ENCODE measurements around the gene SLC7A6OS.

Gene SLC7A6OS

GRCh38 chr16:68259007-68259825 lies 51.5 kb downstream of the SLC7A6OS start (continued):
- TF ChIP-seq, protein P1, sequence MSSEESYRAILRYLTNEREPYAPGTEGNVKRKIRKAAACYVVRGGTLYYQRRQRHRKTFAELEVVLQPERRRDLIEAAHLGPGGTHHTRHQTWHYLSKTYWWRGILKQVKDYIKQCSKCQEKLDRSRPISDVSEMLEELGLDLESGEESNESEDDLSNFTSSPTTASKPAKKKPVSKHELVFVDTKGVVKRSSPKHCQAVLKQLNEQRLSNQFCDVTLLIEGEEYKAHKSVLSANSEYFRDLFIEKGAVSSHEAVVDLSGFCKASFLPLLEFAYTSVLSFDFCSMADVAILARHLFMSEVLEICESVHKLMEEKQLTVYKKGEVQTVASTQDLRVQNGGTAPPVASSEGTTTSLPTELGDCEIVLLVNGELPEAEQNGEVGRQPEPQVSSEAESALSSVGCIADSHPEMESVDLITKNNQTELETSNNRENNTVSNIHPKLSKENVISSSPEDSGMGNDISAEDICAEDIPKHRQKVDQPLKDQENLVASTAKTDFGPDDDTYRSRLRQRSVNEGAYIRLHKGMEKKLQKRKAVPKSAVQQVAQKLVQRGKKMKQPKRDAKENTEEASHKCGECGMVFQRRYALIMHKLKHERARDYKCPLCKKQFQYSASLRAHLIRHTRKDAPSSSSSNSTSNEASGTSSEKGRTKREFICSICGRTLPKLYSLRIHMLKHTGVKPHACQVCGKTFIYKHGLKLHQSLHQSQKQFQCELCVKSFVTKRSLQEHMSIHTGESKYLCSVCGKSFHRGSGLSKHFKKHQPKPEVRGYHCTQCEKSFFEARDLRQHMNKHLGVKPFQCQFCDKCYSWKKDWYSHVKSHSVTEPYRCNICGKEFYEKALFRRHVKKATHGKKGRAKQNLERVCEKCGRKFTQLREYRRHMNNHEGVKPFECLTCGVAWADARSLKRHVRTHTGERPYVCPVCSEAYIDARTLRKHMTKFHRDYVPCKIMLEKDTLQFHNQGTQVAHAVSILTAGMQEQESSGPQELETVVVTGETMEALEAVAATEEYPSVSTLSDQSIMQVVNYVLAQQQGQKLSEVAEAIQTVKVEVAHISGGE (tag by site-specific recombination; conservative IDR thresholded peaks at IDR 0.05; ENCODE audit: low read depth), result no peak
- no peak for TF ChIP-seq ZFP41 (tag by site-specific recombination; IDR thresholded peaks at IDR 0.05; ENCODE audit: borderline replicate concordance)
- TF ChIP-seq, protein P2, sequence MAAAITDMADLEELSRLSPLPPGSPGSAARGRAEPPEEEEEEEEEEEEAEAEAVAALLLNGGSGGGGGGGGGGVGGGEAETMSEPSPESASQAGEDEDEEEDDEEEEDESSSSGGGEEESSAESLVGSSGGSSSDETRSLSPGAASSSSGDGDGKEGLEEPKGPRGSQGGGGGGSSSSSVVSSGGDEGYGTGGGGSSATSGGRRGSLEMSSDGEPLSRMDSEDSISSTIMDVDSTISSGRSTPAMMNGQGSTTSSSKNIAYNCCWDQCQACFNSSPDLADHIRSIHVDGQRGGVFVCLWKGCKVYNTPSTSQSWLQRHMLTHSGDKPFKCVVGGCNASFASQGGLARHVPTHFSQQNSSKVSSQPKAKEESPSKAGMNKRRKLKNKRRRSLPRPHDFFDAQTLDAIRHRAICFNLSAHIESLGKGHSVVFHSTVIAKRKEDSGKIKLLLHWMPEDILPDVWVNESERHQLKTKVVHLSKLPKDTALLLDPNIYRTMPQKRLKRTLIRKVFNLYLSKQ (tag by site-specific recombination; IDR thresholded peaks at IDR 0.05; ENCODE audit: borderline replicate concordance), result no peak
- no peak for TF ChIP-seq ZNF623 (tag by site-specific recombination; IDR thresholded peaks at IDR 0.05)
- no peak for TF ChIP-seq FEZF1 (tag by site-specific recombination; IDR thresholded peaks at IDR 0.05)

DNA sequence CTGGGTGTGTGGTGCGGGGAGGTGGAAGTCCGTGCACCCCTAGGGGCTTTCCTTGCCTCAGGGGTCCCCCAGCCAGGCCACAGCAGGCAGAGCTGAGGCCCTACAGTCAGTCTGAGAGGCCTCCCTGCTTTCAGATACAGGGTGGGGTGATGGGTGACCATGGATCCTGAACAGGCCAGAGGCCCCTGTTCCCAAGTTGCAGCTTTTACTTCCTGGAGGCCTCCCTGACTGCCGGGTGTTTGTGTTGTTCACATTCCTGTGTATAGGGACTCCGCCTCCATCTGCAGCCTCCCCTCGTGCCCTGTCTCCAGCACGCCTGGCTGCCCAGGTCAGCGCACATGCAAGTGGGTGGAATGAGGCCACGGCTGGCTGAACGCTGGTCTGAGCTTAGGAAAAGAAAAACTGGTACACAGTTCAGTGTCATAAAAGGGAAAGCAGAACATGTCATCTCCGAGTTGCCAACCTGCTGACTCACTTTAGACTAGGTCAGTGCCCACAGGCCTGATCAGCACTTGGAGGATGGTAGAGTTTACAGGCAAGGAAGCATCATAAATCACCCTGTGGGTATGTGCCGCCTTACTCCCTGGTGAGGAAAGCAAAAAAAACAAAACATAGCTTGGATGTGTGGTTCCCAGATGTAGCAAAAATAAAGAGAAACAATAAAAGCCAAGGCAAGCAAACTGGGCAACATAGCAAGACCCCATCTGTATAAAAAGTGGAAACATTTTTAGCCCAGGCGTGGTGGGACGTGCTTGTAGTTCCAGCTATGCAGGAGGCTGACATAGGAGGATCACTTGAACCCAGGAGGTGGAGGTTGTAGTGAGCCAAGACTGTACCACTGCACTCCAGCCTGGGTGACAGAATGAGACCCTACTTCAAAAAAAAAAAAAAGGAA lies 52.6 kb downstream of the SLC7A6OS start:
- CTCF ChIA-PET, result interaction anchor here (0.6 to 8.2 kb wide), 6 partner anchors 45 to 566 kb away, joined by 3 to 151 read pairs (median 3); no protein-coding TSS in a partner anchor
- peaks cover 0 to 55% of the 10 kb centered on the region in 2 experiments; a peak in 2 of 3 replicates for H3K36me3 ChIP-seq (ENCODE audit: control insufficient read depth in 2 of 2, insufficient read depth in 1 of 2, low read length in 2 of 2)
- no peak overlapping the region for H3K4me3 ChIP-seq (ENCODE audit: low read depth, low read length)
- TF ChIP-seq, protein P3, sequence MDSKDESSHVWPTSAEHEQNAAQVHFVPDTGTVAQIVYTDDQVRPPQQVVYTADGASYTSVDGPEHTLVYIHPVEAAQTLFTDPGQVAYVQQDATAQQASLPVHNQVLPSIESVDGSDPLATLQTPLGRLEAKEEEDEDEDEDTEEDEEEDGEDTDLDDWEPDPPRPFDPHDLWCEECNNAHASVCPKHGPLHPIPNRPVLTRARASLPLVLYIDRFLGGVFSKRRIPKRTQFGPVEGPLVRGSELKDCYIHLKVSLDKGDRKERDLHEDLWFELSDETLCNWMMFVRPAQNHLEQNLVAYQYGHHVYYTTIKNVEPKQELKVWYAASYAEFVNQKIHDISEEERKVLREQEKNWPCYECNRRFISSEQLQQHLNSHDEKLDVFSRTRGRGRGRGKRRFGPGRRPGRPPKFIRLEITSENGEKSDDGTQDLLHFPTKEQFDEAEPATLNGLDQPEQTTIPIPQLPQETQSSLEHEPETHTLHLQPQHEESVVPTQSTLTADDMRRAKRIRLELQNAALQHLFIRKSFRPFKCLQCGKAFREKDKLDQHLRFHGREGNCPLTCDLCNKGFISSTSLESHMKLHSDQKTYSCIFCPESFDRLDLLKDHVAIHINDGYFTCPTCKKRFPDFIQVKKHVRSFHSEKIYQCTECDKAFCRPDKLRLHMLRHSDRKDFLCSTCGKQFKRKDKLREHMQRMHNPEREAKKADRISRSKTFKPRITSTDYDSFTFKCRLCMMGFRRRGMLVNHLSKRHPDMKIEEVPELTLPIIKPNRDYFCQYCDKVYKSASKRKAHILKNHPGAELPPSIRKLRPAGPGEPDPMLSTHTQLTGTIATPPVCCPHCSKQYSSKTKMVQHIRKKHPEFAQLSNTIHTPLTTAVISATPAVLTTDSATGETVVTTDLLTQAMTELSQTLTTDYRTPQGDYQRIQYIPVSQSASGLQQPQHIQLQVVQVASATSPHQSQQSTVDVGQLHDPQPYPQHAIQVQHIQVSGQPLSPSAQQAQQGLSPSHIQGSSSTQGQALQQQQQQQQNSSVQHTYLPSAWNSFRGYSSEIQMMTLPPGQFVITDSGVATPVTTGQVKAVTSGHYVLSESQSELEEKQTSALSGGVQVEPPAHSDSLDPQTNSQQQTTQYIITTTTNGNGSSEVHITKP (tag by site-specific recombination; IDR thresholded peaks at IDR 0.05), result 0 out of 2 replicates have a peak, but pooled peaks have one; percentile 25
- no peak for TF ChIP-seq ZNF211 (tag by site-specific recombination; IDR thresholded peaks at IDR 0.05; ENCODE audit: low read depth)
- TF ChIP-seq ZNF121 (tag by site-specific recombination; IDR thresholded peaks at IDR 0.05), result peak; percentile 87
- TF ChIP-seq SP7 (tag by site-specific recombination; IDR thresholded peaks at IDR 0.05), result peak; percentile 65; the same call in 1 of the 2 replicates
- no peak overlapping the region for H3K27ac ChIP-seq (ENCODE audit: extremely low read depth, low read depth, low read length)
- H3K9me3 ChIP-seq (ENCODE audit: control insufficient read depth, insufficient read depth, low read depth, low read length), result no peaks in the 10 kb centered on the region
- no peaks in the 10 kb centered on the region for H3K4me1 ChIP-seq (ENCODE audit: control insufficient read depth, insufficient read depth, low read length)
- POLR2A ChIA-PET, result interaction anchor here (1.2 to 1.7 kb wide), 3 partner anchors 13 to 53 kb away, joined by 4 read pairs; partner anchors contain the start of genes PLA2G15, PRMT7 and SLC7A6OS

Data from HEK293 (cell line).